ENCODE data around the gene ABCA4.
"Not testable (repeated sequence)": the region's sequence is repeated elsewhere in the genome, so short reads cannot be mapped to it uniquely, and the experiment has no call there.

Gene ABCA4

GRCh38 chr1:93969371-93969770, 151.6 kb downstream of the ABCA4 start:
- DNase-seq, result no peak

GRCh38 chr1:93967306-93967705, 153.6 kb downstream of the ABCA4 start:
- no peak for DNase-seq

- no peak for DNase-seq
Measured at GRCh38 chr1:93965888-93966287, 155.1 kb downstream of the ABCA4 start.

GRCh38 chr1:93965256-93965655, 155.7 kb downstream of the ABCA4 start:
- DNase-seq, result no peak

- no peak for DNase-seq
Measured at GRCh38 chr1:93964777-93965200, 156.2 kb downstream of the ABCA4 start.

GRCh38 chr1:93964096-93964776, 156.7 kb downstream of the ABCA4 start:
- no peak for DNase-seq

- no peak for DNase-seq
Measured at GRCh38 chr1:93963585-93963984, 157.4 kb downstream of the ABCA4 start.

GRCh38 chr1:93961906-93962305, 159.0 kb downstream of the ABCA4 start:
- DNase-seq, result no peak

- no peak for DNase-seq
Measured at GRCh38 chr1:93961443-93961842, 159.5 kb downstream of the ABCA4 start.

GRCh38 chr1:93960641-93961147, 160.3 kb downstream of the ABCA4 start:
- DNase-seq, result peak; percentile 11 to 36

GRCh38 chr1:93959413-93959812, 161.5 kb downstream of the ABCA4 start:
- DNase-seq, result no peak

- no peak for DNase-seq
Measured at GRCh38 chr1:93958726-93959100, 162.2 kb downstream of the ABCA4 start.

- no peak for DNase-seq
Measured at GRCh38 chr1:93958032-93958725, 162.8 kb downstream of the ABCA4 start.

- no peak for DNase-seq
Measured at GRCh38 chr1:93955765-93956164, 165.2 kb downstream of the ABCA4 start.

- DNase-seq, result not testable (repeated sequence)
Measured at GRCh38 chr1:93947002-93947686, 173.8 kb downstream of the ABCA4 start.

Measured in NCI-H187 (cell line).